Stimulated activated naive CD4-positive, alpha-beta T cell treated with Interleukin-2 at 50 U/mL for 16 hours (primary cell): Measurements from ENCODE around the gene LDLR.
"Not testable (repeated sequence)": the region's sequence is repeated elsewhere in the genome, so short reads cannot be mapped to it uniquely, and the experiment has no call there.

Experiments used
- DNase-seq: peaks from one replicate; lab custom pipeline; 2025; lab: John Stamatoyannopoulos, UW

LDLR gene

GRCh38 chr19:11174336-11174735 is 85.1 kb downstream of the LDLR start:
- DNase-seq = no peak

- DNase-seq = no peak
Observed at GRCh38 chr19:11175920-11176319, 86.7 kb downstream of the LDLR start.

GRCh38 chr19:11176466-11177193 is 87.4 kb downstream of the LDLR start:
- DNase-seq = no peak

- no peak for DNase-seq
Observed at GRCh38 chr19:11177592-11177991, 88.3 kb downstream of the LDLR start.

GRCh38 chr19:11179145-11179465 is 89.8 kb downstream of the LDLR start:
- DNase-seq = not testable (repeated sequence)

- DNase-seq = no peak
Observed at GRCh38 chr19:11179716-11180297, 90.5 kb downstream of the LDLR start.

GRCh38 chr19:11180346-11180745 is 91.1 kb downstream of the LDLR start:
- no peak for DNase-seq

- DNase-seq = not testable (repeated sequence)
Observed at GRCh38 chr19:11180975-11181374, 91.7 kb downstream of the LDLR start.

- DNase-seq = no peak
Observed at GRCh38 chr19:11181488-11181887, 92.2 kb downstream of the LDLR start.
